Fibroblast of the conjunctiva (primary cell): ENCODE measurements around the gene DHX58.

ENCODE experiments used
- DNase-seq: peaks from one replicate; pipeline ENCODE4 v3.0.0-alpha.2; 2010; ENCODE audit warnings: low read depth

The DHX58 gene

DNA sequence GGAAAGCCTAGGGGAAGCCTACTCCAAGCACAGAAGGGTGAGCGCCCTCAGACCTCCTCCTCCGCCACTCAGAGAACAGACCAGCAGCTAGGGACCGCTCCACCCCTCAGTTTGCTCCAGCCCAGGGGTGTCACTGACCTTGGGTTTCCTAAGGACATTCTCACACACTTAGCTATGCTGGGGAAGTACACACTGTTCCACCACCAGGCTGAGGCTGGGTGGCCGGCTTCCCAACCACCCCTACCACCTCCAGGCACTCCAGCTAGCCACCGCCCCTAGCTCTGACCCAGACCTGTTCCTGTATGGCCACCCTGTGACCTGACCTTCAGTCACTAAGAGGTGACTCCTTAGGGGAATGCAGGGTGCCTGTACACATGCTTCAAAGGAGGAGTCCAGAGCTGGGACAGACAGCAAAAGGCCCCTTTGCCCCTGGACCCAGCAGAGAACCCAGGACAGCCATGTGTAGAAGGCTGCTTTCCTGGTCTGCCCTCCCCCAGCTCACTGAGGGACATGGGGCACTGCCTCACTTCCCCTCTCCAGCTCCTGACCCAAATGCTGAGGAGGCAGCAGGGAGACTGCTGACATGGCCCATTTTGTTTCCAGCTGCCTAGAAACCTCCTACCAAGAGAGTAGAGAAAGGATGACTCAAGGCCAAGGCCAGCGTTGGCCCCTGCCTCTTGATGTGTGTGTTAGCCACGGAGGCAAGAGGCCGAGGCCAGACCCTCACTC, 16.8 kb upstream of the DHX58 start:
- no peak for DNase-seq

- no peak for DNase-seq
Measured at GRCh38 chr17:42127414-42127813, 14.9 kb upstream of the DHX58 start.

DNA sequence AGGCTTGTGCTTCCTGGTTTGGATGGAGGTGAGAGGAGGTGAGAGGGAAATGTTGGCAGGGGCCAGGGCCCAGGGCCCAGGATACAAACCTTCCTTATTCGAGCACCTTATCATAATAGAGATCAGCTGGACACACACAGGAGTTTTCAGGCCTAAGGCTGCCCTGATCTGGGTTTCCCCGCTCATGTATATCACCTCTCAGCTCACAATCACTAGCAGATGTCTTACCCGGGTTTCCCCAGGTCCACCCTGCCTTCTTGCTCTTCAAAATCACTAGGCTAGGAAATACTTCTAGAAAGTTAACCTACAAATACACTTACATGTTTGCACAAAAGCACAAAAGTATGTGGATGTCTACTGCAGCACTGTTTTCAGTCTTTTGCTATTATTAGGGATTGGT, 14.3 kb upstream of the DHX58 start:
- no peak for DNase-seq

- DNase-seq, result no peak
Measured at GRCh38 chr17:42125565-42125964, 13.1 kb upstream of the DHX58 start.

DNA sequence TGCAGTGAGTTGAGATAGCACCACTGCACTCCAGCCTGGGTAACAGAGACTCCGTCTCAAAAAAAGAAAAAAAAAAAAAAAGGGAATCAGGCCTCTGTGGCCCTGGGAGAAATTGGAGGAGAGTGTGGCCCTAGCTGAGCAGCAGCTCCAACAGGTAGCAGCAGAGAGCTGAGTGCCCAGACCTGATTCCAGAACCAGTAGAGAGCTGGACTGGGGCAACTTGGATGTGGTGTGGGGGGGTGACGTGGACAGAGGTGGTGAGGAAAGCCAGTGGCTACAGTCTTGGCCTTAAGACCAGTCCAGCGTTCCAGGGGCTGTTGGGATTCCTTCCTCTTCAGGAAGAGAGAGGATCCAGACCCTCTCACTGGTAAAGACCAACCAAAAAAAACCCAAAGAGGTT, 11.7 kb upstream of the DHX58 start:
- DNase-seq, result no peak

- no peak for DNase-seq
Measured at GRCh38 chr17:42122371-42123303, 10.1 kb upstream of the DHX58 start, which contains the start of gene HSPB9. Gene HSPB9, plus strand, starts transcription at chr17:42122804. Its CDS starts 47 bp downstream, at chr17:42122851.

GRCh38 chr17:42120770-42121769, 8.6 kb upstream of the DHX58 start, which contains the start of gene KAT2A:
Gene KAT2A, minus strand, starts transcription at chr17:42121367. Its CDS starts 63 bp downstream, at chr17:42121304.
- peak; percentile 63 for DNase-seq

GRCh38 chr17:42120161-42120769, 7.8 kb upstream of the DHX58 start:
- no peak for DNase-seq

- DNase-seq, result no peak
Measured at GRCh38 chr17:42119301-42119700, 6.8 kb upstream of the DHX58 start.

DNA sequence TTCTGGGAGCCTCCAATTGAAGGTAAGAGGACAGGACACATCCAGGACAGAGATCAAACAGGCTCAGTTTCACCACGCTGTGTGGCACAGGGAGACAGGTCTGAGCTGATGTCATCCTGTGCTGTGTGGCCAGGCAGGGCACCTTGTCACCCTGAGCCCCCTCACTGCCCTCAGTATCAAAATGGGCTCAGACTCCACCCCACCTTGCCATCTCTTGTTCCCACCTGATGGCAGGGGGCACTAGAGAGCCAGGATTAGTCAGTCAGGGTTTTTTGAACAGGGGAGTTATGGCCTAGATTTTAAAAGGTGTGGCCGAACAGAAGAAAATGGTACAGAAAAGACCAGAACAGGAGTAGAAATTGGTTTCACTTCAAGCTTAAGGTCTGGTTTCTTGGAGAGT, 6.0 kb upstream of the DHX58 start:
- no peak for DNase-seq

GRCh38 chr17:42118126-42118510, 5.6 kb upstream of the DHX58 start:
- no peak for DNase-seq

GRCh38 chr17:42117397-42118125, 5.0 kb upstream of the DHX58 start:
- DNase-seq, result no peak

DNA sequence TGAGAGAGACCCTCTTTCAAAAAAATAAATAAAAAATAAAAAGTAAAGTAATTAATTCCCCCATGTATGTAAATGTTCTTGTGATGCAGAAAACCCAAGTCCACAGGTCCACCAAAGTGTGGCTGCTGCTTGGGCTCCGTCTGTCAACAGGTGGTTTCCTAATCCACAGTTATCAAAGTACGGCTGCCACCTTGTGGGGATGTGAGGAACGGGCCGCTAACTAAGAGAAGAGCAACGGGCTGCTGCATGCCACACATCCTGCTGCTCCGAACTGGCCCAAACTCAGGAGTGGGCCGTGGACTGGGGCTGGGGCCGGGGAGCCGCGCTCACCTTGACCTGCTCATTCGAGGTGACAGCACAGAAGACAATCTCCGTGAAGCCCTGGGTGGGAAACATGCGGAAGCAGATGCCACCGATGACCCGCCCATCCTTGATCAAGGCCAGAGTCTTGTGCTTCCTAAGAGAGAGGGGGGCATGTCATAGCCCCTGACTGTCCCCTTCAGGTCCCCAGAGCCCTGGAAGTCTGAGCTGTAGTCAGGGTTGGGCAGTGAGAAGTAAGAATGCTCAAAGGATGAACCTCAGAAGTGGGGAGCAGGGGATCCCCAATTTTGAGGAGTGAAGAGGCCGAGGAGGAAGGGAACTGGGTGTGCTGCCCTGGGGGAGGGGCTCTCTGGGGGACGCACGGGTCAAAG, 4.3 kb upstream of the DHX58 start:
- DNase-seq, result peak; percentile 71

DNA sequence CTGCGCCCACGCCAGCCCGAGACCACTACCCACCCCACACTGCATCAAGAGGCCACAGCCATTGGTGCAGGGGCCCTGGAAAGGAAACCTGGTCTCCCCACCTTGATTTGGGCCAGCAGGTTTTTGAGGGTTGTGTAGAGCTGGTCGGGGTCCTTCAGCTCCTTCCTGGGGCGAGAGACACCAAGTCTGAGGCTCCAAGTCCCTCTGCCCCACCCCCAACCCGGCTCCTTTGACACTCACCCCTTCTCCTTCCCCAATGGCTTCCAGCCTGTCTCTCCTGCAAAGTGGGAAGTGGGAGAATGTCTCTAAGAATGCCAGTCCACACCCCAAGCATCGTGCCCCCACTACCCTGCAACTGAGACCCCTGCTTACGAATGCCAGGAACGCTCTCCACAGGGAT, 1.6 kb upstream of the DHX58 start:
- DNase-seq, result no peak

- no peak for DNase-seq
Measured at GRCh38 chr17:42113293-42114069, 967 bp upstream of the DHX58 start.

DNA sequence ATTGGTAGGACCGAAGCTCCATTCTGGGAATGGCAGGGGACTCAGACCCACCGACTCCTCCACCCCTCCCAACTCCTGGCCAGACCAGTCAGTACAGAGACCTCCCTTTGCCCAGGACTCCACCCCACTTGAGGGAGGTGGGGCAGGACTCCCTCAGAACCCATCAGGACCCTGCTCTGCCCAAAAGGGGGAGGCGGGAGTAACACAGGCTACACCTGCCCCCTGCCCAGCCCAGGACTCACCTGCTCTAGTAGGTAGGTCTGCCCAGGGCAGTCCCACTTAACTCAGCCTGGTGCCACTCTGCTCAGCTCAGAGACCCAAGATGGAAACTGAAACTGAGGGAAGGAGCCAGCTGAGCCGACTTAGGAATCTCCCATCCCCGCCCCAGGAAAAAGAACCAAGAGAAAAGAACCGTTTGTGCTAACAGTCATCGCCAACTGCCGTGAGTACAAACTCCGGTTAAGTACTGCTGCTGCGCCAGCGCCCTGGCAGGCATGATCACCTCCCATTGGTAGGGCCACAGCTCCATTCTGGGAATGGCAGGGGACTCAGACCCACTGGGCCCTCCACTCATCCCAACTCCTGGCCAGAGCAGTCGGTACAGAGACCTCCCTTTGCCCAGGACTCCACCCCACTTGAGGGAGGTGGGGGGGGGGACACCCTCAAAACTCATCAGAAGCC, 503 bp downstream of the DHX58 start:
- DNase-seq, result no peak

DNA sequence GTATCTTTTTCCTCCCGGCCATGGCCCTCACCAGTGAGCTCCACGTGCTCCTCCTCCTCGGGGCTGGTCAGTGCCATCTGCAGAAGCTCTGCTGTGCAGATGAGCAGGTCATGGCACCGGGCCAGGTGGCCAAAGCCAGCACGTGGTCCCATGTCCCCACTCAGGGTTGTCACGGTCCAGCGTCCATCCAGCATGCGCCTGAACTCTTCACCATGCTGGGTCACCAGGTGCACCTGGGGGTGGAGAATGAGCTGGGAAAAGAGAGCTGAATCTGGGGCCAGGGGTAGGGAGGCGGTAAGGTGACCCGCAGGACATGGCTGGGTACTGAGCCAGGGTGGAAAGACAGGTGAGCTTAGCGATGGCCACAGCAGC, 1.3 kb downstream of the DHX58 start:
- DNase-seq, result no peak
